Kidney (tissue), 14 donors: ENCODE measurements around the gene ADGRA1. TPM values are rescaled to one million over a fixed set of nuclear protein-coding genes. Genes with fewer than 3 reads are reported as not detected.

Experiments used
- DNase-seq, 5 donors: peaks; one replicate each; pipeline ENCODE4 v3.0.0-alpha.2; 2013 to 2020
- FAIRE-seq: peaks from 2 replicates; lab custom pipeline; 2012; peaks lifted over from hg19 to GRCh38; lab: Jason Lieb, UNC
- H3K27ac ChIP-seq, 2 donors: one replicate each; pipeline ENCODE4 v1.7.0; 2013; ENCODE audit warnings: low read depth in 2 of 2, low read length in 2 of 2, inconsistent platforms in 1 of 2
- H3K27me3 ChIP-seq: one replicate; pipeline ENCODE4 v1.7.1; 2013; ENCODE audit warnings: low read length, inconsistent platforms; ENCODE audit not compliant: control insufficient read depth, insufficient read depth
- H3K36me3 ChIP-seq, 3 donors: one replicate each; pipeline versions ENCODE4 v1.7.0 to v1.7.1; 2013; ENCODE audit warnings: low read length in 3 of 3, control low read depth in 1 of 3, inconsistent platforms in 1 of 3; ENCODE audit not compliant: insufficient read depth in 3 of 3, control insufficient read depth in 2 of 3
- H3K4me1 ChIP-seq, 3 donors: one replicate each; pipeline versions ENCODE4 v1.7.0 to v1.7.1; 2013; ENCODE audit warnings: low read length in 3 of 3, inconsistent platforms in 1 of 3, low read depth in 1 of 3; ENCODE audit not compliant: control insufficient read depth in 2 of 3, insufficient read depth in 2 of 3
- H3K4me3 ChIP-seq, 3 donors: one replicate each; pipeline versions ENCODE4 v1.7.0 to v1.8.1; 2013; ENCODE audit warnings: low read length in 3 of 3, control low read depth in 1 of 3, inconsistent platforms in 1 of 3
- H3K9ac ChIP-seq, 3 donors: one replicate each; pipeline versions ENCODE4 v1.7.0 to v1.7.1; 2013; ENCODE audit warnings: low read length in 3 of 3, control low read depth in 1 of 3, inconsistent platforms in 1 of 3
- H3K9me3 ChIP-seq, 3 donors: one replicate each; pipeline versions ENCODE4 v1.7.0 to v1.7.1; 2013; ENCODE audit warnings: low read length in 3 of 3, control low read depth in 1 of 3, inconsistent platforms in 1 of 3; ENCODE audit not compliant: control insufficient read depth in 2 of 3, insufficient read depth in 1 of 3
- intact Hi-C: fragments of 100-400 bp; cut with DNase I; formaldehyde crosslinking; loops from one replicate; pipeline ENCODE4 v1.11.1; 2022
- polyA plus RNA-seq: library from polyadenylated mRNA; stranded (reverse); fragments of 350-450 nt; fragmentation: Illumina TruSeq; extraction: RNeasy Lipid Tissue Mini Kit (QIAGEN cat#74804); gene quantifications from one replicate; pipeline ENCODE4 v1.2.3, GENCODE V29; 2014; ENCODE audit warnings: low read depth, low replicate concordance; ENCODE audit not compliant: insufficient read depth
- total RNA-seq: library from RNA; stranded (reverse); fragmentation: NEBNext Ultra II Directional; extraction: Animal tissue kit (Norgen Biotek cat#: 25700); gene quantifications from one replicate; pipeline ENCODE4 v1.2.1, GENCODE V29; 2021
- TF ChIP-seq, protein P1 (sequence below): IDR thresholded peaks from 3 replicates; pipeline ENCODE4 v1.5.1; 2012; ENCODE audit warnings: mild to moderate bottlenecking, moderate library complexity, borderline replicate concordance; ENCODE audit not compliant: insufficient read depth; ENCODE audit errors: extremely low read depth
- donor health status: control.
- donor health status: control.
- donor health status: control.
- donor health status: control.
- donor health status: control.
- donor health status: DM: yes; HTN: yes; CAD: no.
- donor health status: Normal renal cell carcinoma (clear cell type).

The ADGRA1 gene
- total and polyA plus RNA-seq, 2 donors from 2014 or later, result 0.91 to 1.1 TPM

DNA sequence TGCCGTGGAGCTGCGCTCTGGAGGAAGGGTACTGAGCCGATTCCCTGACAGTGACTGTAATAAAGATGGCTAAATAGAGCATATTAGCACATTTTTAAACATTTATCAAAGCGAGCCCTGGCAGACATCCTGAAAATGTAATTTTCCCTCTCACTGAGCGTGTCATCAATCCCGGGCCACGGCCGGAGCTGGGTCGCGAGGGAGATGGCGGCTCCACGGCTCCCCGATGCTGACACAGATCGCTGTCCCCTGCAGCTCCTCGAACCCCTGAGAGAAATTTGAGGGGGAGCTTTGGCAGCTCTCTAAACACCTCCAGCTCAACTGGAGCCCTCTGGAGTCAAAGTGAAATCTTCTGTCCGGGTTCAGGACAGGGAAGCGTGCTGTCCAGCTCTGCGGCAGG, 44.9 kb upstream of the ADGRA1 start:
- H3K9me3 ChIP-seq, result no peaks in the 10 kb centered on the region
- H3K4me3 ChIP-seq, result no peak overlapping the region
- H3K36me3 ChIP-seq, result no peaks in the 10 kb centered on the region
- FAIRE-seq (no peak), DNase-seq (no peak)
- no peak overlapping the region for H3K27ac ChIP-seq
- H3K27me3 ChIP-seq, result peaks cover 2% of the 10 kb centered on the region
- intact Hi-C loops, result no loop called here
- H3K4me1 ChIP-seq, result peaks cover 0 to 4% (median 2%) of the 10 kb centered on the region in 3 donors
- H3K9ac ChIP-seq, result no peak overlapping the region
- TF ChIP-seq, protein P1, sequence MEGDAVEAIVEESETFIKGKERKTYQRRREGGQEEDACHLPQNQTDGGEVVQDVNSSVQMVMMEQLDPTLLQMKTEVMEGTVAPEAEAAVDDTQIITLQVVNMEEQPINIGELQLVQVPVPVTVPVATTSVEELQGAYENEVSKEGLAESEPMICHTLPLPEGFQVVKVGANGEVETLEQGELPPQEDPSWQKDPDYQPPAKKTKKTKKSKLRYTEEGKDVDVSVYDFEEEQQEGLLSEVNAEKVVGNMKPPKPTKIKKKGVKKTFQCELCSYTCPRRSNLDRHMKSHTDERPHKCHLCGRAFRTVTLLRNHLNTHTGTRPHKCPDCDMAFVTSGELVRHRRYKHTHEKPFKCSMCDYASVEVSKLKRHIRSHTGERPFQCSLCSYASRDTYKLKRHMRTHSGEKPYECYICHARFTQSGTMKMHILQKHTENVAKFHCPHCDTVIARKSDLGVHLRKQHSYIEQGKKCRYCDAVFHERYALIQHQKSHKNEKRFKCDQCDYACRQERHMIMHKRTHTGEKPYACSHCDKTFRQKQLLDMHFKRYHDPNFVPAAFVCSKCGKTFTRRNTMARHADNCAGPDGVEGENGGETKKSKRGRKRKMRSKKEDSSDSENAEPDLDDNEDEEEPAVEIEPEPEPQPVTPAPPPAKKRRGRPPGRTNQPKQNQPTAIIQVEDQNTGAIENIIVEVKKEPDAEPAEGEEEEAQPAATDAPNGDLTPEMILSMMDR, result no peak

DNA sequence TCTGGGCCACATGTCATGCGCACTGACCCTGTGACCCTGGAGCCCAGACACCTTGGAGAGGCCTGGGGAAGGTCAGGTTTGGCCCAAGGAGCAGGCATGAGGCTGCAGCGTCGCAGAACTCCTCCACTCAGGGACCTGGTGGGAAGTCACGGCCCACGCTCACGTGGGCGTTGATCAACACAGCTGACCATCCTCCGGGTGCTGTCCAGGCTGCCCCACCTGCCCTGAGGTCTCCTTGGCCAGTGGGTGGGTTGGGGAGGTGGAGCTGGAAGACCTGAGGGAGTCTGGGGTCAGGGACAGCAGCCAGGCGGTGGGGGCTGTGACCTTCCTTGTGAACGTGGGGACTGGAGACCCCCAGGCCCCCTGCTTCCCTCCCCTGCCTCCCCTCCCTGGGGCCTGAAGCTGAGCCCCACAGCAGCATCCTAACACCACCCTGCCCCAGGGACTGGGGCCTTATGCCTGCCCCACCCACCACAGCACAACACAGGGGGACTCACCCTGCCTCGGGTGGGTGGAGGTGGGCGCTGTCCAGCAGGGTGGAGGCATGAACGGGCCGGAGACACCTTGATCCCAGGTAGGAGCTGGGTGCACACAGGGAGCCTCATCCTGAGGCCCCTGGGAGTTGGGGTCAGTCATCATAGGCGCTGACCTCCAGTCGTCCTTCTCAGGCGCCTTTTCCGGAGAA, 44.0 kb upstream of the ADGRA1 start:
- FAIRE-seq (no peak), DNase-seq (no peak)

DNA sequence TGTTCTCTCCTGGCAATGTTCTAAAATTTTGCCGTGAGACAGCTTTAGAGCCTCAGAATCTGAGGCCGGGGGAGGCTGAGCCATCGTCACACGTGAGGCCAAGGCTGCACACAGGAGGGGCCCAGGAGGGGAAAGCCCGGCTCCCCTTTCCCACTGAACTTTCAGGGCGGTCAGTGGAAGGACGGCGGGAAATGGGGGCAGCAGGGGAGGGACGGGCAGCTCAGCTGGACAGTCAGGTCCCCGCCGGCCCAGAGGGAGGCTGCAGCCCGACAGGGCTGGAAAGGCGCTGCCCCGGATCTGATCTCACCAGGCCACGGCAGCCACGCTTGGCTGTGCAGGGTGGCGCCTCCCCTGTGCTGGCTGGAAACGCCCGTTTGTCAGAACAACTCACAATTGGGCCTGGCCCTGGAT, 43.3 kb upstream of the ADGRA1 start:
- peak; percentile 83 to 90 (median 88) for DNase-seq
- H3K9ac ChIP-seq, result no peak overlapping the region
- H3K36me3 ChIP-seq, result no peaks in the 10 kb centered on the region
- H3K9me3 ChIP-seq, result no peaks in the 10 kb centered on the region
- no peak overlapping the region for H3K4me3 ChIP-seq
- H3K27ac ChIP-seq, result no peak overlapping the region
- H3K27me3 ChIP-seq, result peaks cover 2% of the 10 kb centered on the region
- intact Hi-C loops, result no loop called here
- FAIRE-seq, result no peak
- TF ChIP-seq, protein P1, result no peak
- peaks cover 0 to 4% (median 2%) of the 10 kb centered on the region in 3 donors for H3K4me1 ChIP-seq

More for the DNA sequence above, 44.0 kb upstream of the ADGRA1 start:
- H3K27ac ChIP-seq, result no peak overlapping the region
- peaks cover 2% of the 10 kb centered on the region for H3K27me3 ChIP-seq
- H3K4me3 ChIP-seq, result no peak overlapping the region
- no peaks in the 10 kb centered on the region for H3K36me3 ChIP-seq
- H3K4me1 ChIP-seq, result peaks cover 0 to 4% (median 2%) of the 10 kb centered on the region in 3 donors
- intact Hi-C loops, result no loop called here
- TF ChIP-seq, protein P1, result no peak
- no peaks in the 10 kb centered on the region for H3K9me3 ChIP-seq
- no peak overlapping the region for H3K9ac ChIP-seq
